C4-2B (cell line): ENCODE data around the gene P2RX5.
"Not testable (repeated sequence)": the region's sequence is repeated elsewhere in the genome, so short reads cannot be mapped to it uniquely, and the experiment has no call there.

Experiments used
- H3K27ac ChIP-seq: fragments of 450-650 bp; 2 replicates; pipeline ENCODE4 v1.5.1; 2017
- CTCF ChIP-seq: fragments of 450-650 bp; conservative IDR thresholded peaks from 2 replicates; pipeline ENCODE4 v1.5.1; 2017; ENCODE audit warnings: mild to moderate bottlenecking
- ZFX ChIP-seq: fragments of 450-650 bp; IDR thresholded peaks from 2 replicates; pipeline ENCODE4 v1.6.1; 2017

Gene P2RX5

DNA sequence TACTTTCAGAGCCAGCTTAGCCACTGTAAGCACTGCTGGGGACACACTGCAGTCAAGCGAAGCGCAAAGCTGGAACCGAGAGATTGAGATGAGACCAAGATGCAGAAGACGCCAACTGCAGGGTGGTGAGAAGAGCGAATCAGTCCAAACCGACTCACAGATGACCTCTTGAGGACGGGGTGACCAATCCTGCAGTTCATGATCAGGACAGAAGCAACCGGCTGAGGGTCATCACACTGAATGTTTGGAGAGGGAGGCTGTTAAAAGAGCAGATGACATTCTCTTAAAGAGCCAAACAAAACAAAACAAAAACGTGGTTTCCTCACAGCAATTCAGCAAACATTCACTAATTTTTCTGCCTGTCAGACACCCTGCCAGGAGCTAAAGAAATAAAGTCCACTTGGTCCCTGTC is 36.3 kb upstream of the P2RX5 start:
- H3K27ac ChIP-seq: no peak overlapping the region
- no peak; the same call in 1 of the 2 replicates for TF ChIP-seq CTCF
- no peak for TF ChIP-seq ZFX

- TF ChIP-seq ZFX (no peak), CTCF (no peak)
- no peak overlapping the region for H3K27ac ChIP-seq
Observed at GRCh38 chr17:3730881-3731429, 35.0 kb upstream of the P2RX5 start.

- H3K27ac ChIP-seq: no peak overlapping the region
- no peak for TF ChIP-seq ZFX
- TF ChIP-seq CTCF: no peak
Observed at GRCh38 chr17:3729881-3730280, 33.9 kb upstream of the P2RX5 start.

DNA sequence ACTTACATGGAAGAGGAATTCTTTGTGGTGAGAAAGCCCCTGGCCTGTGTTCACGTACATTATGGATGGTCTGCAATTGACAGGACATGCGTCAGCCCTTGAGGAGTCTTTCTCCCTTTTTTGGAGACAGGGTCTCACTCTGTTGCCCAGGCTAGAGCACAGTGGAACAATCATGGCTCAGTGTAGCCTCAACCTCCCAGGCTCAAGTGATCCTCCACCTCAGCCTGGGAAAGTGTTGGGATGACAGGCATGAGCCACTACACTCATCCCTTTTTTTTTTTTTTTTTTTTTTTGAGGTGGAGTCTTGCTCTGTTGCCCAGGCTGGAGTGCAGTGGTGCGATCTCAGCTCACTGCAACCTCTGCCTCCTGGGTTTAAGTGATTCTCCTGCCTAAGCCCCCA is 32.1 kb upstream of the P2RX5 start:
- not testable (repeated sequence) for H3K27ac ChIP-seq

GRCh38 chr17:3727041-3727440 is 31.1 kb upstream of the P2RX5 start:
- TF ChIP-seq CTCF (no peak), ZFX (no peak)

GRCh38 chr17:3724378-3725077 is 28.6 kb upstream of the P2RX5 start:
- no peak for TF ChIP-seq ZFX
- TF ChIP-seq CTCF: no peak
- peak overlapping the region; percentile 91 for H3K27ac ChIP-seq

More at GRCh38 chr17:3727041-3727440, 31.1 kb upstream of the P2RX5 start:
- no peak overlapping the region for H3K27ac ChIP-seq

- TF ChIP-seq CTCF (no peak), ZFX (peak; percentile 89)
- peak within 1 kb of the TSS; percentile 91 for H3K27ac ChIP-seq
Observed at GRCh38 chr17:3723556-3724377, 27.8 kb upstream of the P2RX5 start, which contains the start of gene HASPIN. Gene HASPIN (plus strand): TSS chr17:3723903. CDS start chr17:3723936, 33 bp downstream.
